Measurements from ENCODE around the gene SSMEM1. TPM values are rescaled to one million over a fixed set of nuclear protein-coding genes. Genes with fewer than 3 reads are reported as not detected.
A peak's percentile ranks its signal among the peaks of the same experiment; 100 is the strongest.

SSMEM1 gene
- total and polyA plus RNA-seq, 4 donors: not detected

DNA sequence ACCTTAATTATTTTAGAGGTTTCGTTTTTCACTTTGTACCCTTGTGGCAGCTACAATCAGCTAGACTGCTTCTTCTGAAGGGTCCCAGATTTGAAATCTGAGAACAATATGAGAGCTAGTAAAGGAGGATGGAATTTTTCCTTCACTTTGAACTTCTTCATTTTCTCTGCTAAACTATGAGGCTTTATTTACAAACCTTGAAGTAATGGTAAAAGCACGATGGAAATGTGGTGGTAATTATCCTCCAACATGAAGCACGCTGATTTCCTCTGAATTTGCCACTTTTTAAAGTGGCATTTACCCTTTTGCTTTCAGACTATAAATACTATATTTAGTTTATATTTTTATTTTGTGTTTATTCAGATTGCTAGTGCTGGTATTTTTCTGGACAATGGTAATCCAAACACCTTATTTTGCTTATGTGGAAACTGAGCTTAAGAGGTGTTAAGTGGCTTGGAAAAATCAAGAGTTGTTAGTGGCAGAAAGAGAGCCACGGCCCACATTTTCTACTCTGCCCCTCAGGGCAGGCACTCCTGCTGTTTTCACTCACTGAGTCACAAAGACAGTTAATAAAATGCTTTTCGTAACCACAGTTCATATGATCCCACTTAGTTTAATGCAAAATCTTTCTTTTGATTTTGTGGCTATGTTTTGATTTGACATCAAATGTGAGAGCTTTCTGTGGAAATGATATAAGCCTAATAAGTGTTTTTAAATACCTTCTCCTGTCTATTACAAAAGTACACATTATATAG lies 2.7 kb downstream of the SSMEM1 start:
- Histone ChIP-seq H3K9ac (ENCODE audit: insufficient read depth in 1 of 2, low read length in 2 of 2) (peak overlapping the region in 1 of 2 donors; percentile 32), H3K9me3 (ENCODE audit: control insufficient read depth in 4 of 4, insufficient read depth in 3 of 4, low read length in 3 of 4) (no peaks in the 10 kb centered on the region), H3K4me3 (no peak overlapping the region), H3K36me3 (ENCODE audit: control insufficient read depth in 4 of 4, insufficient read depth in 4 of 4, low read length in 4 of 4) (no peaks in the 10 kb centered on the region), H3K27me3 (ENCODE audit: control insufficient read depth in 3 of 3, insufficient read depth in 3 of 3, low read length in 2 of 3) (no peaks in the 10 kb centered on the region), H3K4me1 (ENCODE audit: control insufficient read depth in 5 of 5, insufficient read depth in 5 of 5, low read length in 5 of 5) (peaks cover 0 to 2% (median 0%) of the 10 kb centered on the region in 5 donors), H3K27ac (ENCODE audit: low read depth in 1 of 2, low read length in 1 of 2) (no peak overlapping the region)
- no peak for ATAC-seq (ENCODE audit: insufficient read depth, low FRiP score)
- 54 to 76% methylated on average over 5 of the region's 5 CpGs for WGBS, 2 donors
- TF ChIP-seq, protein P1, sequence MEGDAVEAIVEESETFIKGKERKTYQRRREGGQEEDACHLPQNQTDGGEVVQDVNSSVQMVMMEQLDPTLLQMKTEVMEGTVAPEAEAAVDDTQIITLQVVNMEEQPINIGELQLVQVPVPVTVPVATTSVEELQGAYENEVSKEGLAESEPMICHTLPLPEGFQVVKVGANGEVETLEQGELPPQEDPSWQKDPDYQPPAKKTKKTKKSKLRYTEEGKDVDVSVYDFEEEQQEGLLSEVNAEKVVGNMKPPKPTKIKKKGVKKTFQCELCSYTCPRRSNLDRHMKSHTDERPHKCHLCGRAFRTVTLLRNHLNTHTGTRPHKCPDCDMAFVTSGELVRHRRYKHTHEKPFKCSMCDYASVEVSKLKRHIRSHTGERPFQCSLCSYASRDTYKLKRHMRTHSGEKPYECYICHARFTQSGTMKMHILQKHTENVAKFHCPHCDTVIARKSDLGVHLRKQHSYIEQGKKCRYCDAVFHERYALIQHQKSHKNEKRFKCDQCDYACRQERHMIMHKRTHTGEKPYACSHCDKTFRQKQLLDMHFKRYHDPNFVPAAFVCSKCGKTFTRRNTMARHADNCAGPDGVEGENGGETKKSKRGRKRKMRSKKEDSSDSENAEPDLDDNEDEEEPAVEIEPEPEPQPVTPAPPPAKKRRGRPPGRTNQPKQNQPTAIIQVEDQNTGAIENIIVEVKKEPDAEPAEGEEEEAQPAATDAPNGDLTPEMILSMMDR (IDR thresholded peaks at IDR 0.05; ENCODE audit: control extremely low read depth, extremely low read depth): no peak
- peak in 1 of 3 donors; percentile 32 for DNase-seq

DNA sequence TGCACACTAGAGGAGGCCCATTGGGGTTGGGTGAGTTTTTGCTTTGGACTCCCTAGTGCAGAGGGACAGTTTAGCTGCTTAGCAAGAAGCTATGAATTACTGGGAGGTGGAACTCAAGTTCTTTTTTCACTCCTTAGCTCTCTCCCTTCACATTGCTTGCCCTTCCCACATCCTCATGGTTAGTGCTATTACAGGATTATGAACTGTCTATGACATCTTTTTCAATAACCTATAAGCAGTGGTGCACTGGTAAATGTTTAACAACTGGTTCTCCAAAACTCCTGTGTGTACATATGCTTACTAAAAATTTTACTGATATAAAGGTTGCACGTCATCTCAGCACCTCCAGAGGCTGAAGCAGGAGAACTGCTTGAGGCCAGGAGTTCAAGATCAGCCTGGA lies 6.2 kb downstream of the SSMEM1 start:
- no peak overlapping the region for H3K27ac ChIP-seq (ENCODE audit: low read depth in 1 of 2, low read length in 1 of 2)
- no peak overlapping the region for H3K4me3 ChIP-seq
- H3K36me3 ChIP-seq (ENCODE audit: control insufficient read depth in 4 of 4, insufficient read depth in 4 of 4, low read length in 4 of 4): no peaks in the 10 kb centered on the region
- ATAC-seq (ENCODE audit: insufficient read depth, low FRiP score) (no peak), DNase-seq (no peak)
- H3K4me1 ChIP-seq (ENCODE audit: control insufficient read depth in 5 of 5, insufficient read depth in 5 of 5, low read length in 5 of 5): no peaks in the 10 kb centered on the region
- TF ChIP-seq, protein P1 (IDR thresholded peaks at IDR 0.05; ENCODE audit: control extremely low read depth, extremely low read depth): no peak
- WGBS, 2 donors: 68 to 79% methylated on average over 1 of the region's 1 CpG
- H3K27me3 ChIP-seq (ENCODE audit: control insufficient read depth in 3 of 3, insufficient read depth in 3 of 3, low read length in 2 of 3): no peaks in the 10 kb centered on the region
- no peak overlapping the region for H3K9ac ChIP-seq (ENCODE audit: insufficient read depth in 1 of 2, low read length in 2 of 2)
- no peaks in the 10 kb centered on the region for H3K9me3 ChIP-seq (ENCODE audit: control insufficient read depth in 4 of 4, insufficient read depth in 3 of 4, low read length in 3 of 4)

DNA sequence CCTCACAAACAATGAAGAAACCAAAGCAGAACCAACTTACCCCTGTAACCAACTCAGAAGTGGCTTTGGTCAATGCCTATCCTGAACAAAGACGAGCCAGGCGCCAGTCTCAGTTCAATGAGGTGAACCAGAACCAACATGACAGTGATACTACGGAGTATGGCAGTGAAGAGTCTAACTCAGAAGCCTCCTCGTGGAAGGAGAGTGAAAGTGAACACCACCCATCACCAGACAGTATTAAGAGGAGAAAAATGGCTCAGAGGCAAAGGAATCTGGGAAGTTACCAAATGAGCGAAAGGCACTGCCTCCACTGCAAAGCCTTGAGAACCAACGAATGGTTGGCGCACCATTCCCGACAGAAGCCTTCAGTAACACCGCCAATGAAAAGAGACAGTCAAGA lies 8.4 kb downstream of the SSMEM1 start:
- WGBS, 2 donors: 93 to 96% methylated on average over 9 of the region's 9 CpGs
- Histone ChIP-seq H3K4me1 (ENCODE audit: control insufficient read depth in 5 of 5, insufficient read depth in 5 of 5, low read length in 5 of 5) (no peaks in the 10 kb centered on the region), H3K27ac (ENCODE audit: low read depth in 1 of 2, low read length in 1 of 2) (no peak overlapping the region), H3K4me3 (no peak overlapping the region), H3K36me3 (ENCODE audit: control insufficient read depth in 4 of 4, insufficient read depth in 4 of 4, low read length in 4 of 4) (no peaks in the 10 kb centered on the region), H3K9ac (ENCODE audit: insufficient read depth in 1 of 2, low read length in 2 of 2) (no peak overlapping the region), H3K27me3 (ENCODE audit: control insufficient read depth in 3 of 3, insufficient read depth in 3 of 3, low read length in 2 of 3) (no peaks in the 10 kb centered on the region), H3K9me3 (ENCODE audit: control insufficient read depth in 4 of 4, insufficient read depth in 3 of 4, low read length in 3 of 4) (no peaks in the 10 kb centered on the region)
- ATAC-seq (ENCODE audit: insufficient read depth, low FRiP score) (no peak), DNase-seq (no peak)
- TF ChIP-seq, protein P1 (IDR thresholded peaks at IDR 0.05; ENCODE audit: control extremely low read depth, extremely low read depth): no peak

Data from lung (tissue), 12 donors.